Gastroesophageal sphincter (tissue), 4 donors: Measurements from ENCODE around the gene CTSW. TPM values are rescaled to one million over a fixed set of nuclear protein-coding genes. Genes with fewer than 3 reads are reported as not detected.

Source experiments
- ATAC-seq: fragments of 150-250 bp; one replicate; pipeline ENCODE4 v1.9.1; 2016; ENCODE audit warnings: mild to moderate bottlenecking, moderate library complexity
- H3K27ac ChIP-seq, 4 donors: fragments of 200-600 bp; sonication (generic) in 3 of 4; 1 replicate in 3 of 4; 2 replicates in 1 of 4; pipeline ENCODE4 v1.5.1; 2016 to 2019
- H3K27me3 ChIP-seq: fragments of 200-600 bp; sonication (generic); one replicate; pipeline ENCODE4 v1.5.1; 2019
- H3K36me3 ChIP-seq, 2 donors: fragments of 200-600 bp; sonication (generic); one replicate each; pipeline ENCODE4 v1.5.1; 2019; ENCODE audit warnings: control low read depth in 1 of 2
- H3K4me1 ChIP-seq, 3 donors: fragments of 200-600 bp; sonication (generic); 1 replicate in 2 of 3; 2 replicates in 1 of 3; pipeline ENCODE4 v1.5.1; 2016 to 2019; ENCODE audit warnings: control low read depth in 2 of 3
- H3K4me3 ChIP-seq, 2 donors: fragments of 200-600 bp; sonication (generic); one replicate each; pipeline ENCODE4 v1.5.1; 2019; ENCODE audit warnings: mild to moderate bottlenecking in 1 of 2, moderate library complexity in 1 of 2
- H3K9me3 ChIP-seq, 3 donors: fragments of 200-600 bp; sonication (generic); one replicate each; pipeline ENCODE4 v1.5.1; 2017 to 2019; ENCODE audit warnings: control low read depth in 2 of 3
- CTCF ChIP-seq, 4 experiments: fragments of 200-600 bp in 2 of 4; fragments of 450-650 bp in 2 of 4; sonication (generic) in 1 of 4; IDR thresholded peaks; one replicate each; pipeline ENCODE4 v1.5.1; 2017 to 2019; ENCODE audit warnings: antibody characterized with exemption in 4 of 4, mild to moderate bottlenecking in 2 of 4, moderate library complexity in 2 of 4
- EP300 ChIP-seq: sonication (generic); formaldehyde crosslinking; IDR thresholded peaks from one replicate; pipeline ENCODE4 v1.6.1; 2017; ENCODE audit warnings: antibody characterized with exemption, mild to moderate bottlenecking
- POLR2A ChIP-seq, 2 donors: fragments of 450-650 bp; IDR thresholded peaks; one replicate each; pipeline ENCODE4 v1.6.1; 2017; ENCODE audit warnings: antibody characterized with exemption in 2 of 2, mild to moderate bottlenecking in 2 of 2, moderate library complexity in 1 of 2
- POLR2AphosphoS5 ChIP-seq: sonication (generic); formaldehyde crosslinking; IDR thresholded peaks from one replicate; pipeline ENCODE4 v1.6.1; 2017; ENCODE audit warnings: antibody characterized with exemption
- WGBS, 2 donors: methylation state at CpG; one replicate each; pipeline ENCODE4 v1.1.5; 2018; ENCODE audit warnings: low coverage in 1 of 2; 5-methylcytosine and 5-hydroxymethylcytosine counted together
- total RNA-seq, 4 donors: library from RNA; depleted of rRNA; stranded (reverse); fragments of >200 nt; gene quantifications; one replicate each; pipeline ENCODE4 v1.1.0, GENCODE V29; 2016

Gene CTSW
- total RNA-seq, 4 donors from 2014 or later = 0.52 to 3.6 (median 0.94) TPM; not detected in 1

- no peaks in the 10 kb centered on the region for H3K27me3 ChIP-seq
- peak overlapping the region; percentile 88 to 99 for H3K4me3 ChIP-seq
- no peaks in the 10 kb centered on the region for H3K9me3 ChIP-seq
- H3K27ac ChIP-seq = peak overlapping the region in 3 of 4 donors; percentile 94 to 98 (median 97)
- 60 to 64% methylated on average over 1 to 8 of the region's 15 CpGs for WGBS, 2 donors
- TF ChIP-seq EP300 (no peak), CTCF (IDR thresholded peaks at IDR 0.05) (no peak), POLR2A (IDR thresholded peaks at IDR 0.05) (no peak), POLR2AphosphoS5 (no peak)
- peaks cover 0 to 46% (median 37%) of the 10 kb centered on the region in 3 donors for H3K4me1 ChIP-seq
- ATAC-seq = no peak
- peaks cover 0 to 42% of the 10 kb centered on the region in 2 donors for H3K36me3 ChIP-seq
Measured at GRCh38 chr11:65920372-65920802, 40.8 kb downstream of the CTSW start.

DNA sequence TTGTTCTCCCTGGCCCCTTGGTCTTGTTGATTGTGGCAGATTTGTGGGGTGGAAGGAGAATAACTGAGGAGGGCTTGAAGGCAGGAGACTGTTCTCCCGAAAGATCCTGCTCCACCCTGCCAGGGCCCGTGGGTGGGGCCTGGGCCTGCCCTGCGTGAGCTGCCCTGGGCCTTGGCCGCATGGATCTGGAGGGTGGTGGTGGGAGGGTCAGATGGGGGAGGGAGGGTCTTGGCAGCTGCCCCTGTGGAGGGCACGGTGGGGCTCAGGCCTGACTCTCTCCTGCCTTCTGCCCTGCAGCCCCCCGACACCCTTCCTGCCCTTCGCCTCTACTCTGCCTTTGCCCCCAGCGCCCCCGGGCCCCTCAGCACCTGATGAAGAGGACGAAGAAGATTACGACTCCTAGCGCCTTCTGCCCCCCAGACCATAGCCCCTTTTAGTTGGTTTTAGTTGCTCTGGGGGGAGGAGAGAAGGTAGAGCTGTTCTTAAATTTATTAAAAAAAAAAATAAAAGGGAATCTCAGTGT, 41.5 kb downstream of the CTSW start:
- Histone ChIP-seq H3K27me3 (no peaks in the 10 kb centered on the region), H3K27ac (peak overlapping the region in 1 of 4 donors; percentile 94), H3K4me1 (peaks cover 0 to 38% (median 31%) of the 10 kb centered on the region in 3 donors), H3K9me3 (no peaks in the 10 kb centered on the region), H3K36me3 (peaks cover 0 to 42% of the 10 kb centered on the region in 2 donors), H3K4me3 (peak overlapping the region in 1 of 2 donors; percentile 99)
- TF ChIP-seq EP300 = no peak
- TF ChIP-seq POLR2A (IDR thresholded peaks at IDR 0.05) = no peak
- TF ChIP-seq POLR2AphosphoS5 = no peak
- no peak for TF ChIP-seq CTCF (IDR thresholded peaks at IDR 0.05)
- no peak for ATAC-seq
- WGBS, 2 donors = 70% methylated on average over 2 of the region's 12 CpGs; no CpG with 5 or more reads in 1 of the 2 donors

- H3K4me3 ChIP-seq = no peak overlapping the region
- no peaks in the 10 kb centered on the region for H3K9me3 ChIP-seq
- peaks cover 0 to 40% of the 10 kb centered on the region in 2 donors for H3K36me3 ChIP-seq
Measured at GRCh38 chr11:65921876-65922275, 42.2 kb downstream of the CTSW start.

DNA sequence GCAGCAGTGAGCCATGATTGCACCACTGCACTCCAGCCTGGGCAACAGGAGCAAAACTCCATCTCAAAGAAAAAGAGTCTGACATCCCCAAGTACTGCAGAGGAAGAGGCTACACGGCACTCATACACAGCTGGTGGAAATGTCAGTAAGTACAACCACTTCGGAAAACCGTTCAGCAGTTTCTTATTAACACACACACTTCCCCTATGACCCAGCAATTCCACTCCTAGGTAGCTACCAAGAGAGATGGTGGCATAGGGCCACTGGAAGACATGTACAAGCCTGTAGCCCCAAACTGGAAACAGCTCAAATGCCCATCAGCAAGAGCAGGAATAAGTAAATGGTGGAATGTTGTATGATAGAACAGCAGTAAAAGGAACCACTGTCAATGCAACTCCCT, 42.9 kb downstream of the CTSW start:
- Histone ChIP-seq H3K4me3 (no peak overlapping the region), H3K27me3 (no peaks in the 10 kb centered on the region), H3K4me1 (peaks cover 0 to 24% (median 17%) of the 10 kb centered on the region in 3 donors), H3K9me3 (no peaks in the 10 kb centered on the region), H3K27ac (no peak overlapping the region), H3K36me3 (peaks cover 0 to 33% of the 10 kb centered on the region in 2 donors)
- no peak for ATAC-seq
- WGBS, 2 donors = 78% methylated on average over 3 of the region's 3 CpGs; no CpG with 5 or more reads in 1 of the 2 donors
- TF ChIP-seq CTCF (IDR thresholded peaks at IDR 0.05) = no peak
- TF ChIP-seq POLR2A (IDR thresholded peaks at IDR 0.05) = no peak
- TF ChIP-seq POLR2AphosphoS5 = no peak
- TF ChIP-seq EP300 = no peak

More at GRCh38 chr11:65921876-65922275, 42.2 kb downstream of the CTSW start:
- Histone ChIP-seq H3K27ac (no peak overlapping the region), H3K27me3 (no peaks in the 10 kb centered on the region), H3K4me1 (peaks cover 0 to 31% (median 24%) of the 10 kb centered on the region in 3 donors)
- no peak for ATAC-seq
- TF ChIP-seq POLR2A (IDR thresholded peaks at IDR 0.05) (no peak), POLR2AphosphoS5 (no peak), EP300 (no peak), CTCF (IDR thresholded peaks at IDR 0.05) (no peak)
- WGBS, 2 donors = 83 to 91% methylated on average over 4 to 7 of the region's 10 CpGs

DNA sequence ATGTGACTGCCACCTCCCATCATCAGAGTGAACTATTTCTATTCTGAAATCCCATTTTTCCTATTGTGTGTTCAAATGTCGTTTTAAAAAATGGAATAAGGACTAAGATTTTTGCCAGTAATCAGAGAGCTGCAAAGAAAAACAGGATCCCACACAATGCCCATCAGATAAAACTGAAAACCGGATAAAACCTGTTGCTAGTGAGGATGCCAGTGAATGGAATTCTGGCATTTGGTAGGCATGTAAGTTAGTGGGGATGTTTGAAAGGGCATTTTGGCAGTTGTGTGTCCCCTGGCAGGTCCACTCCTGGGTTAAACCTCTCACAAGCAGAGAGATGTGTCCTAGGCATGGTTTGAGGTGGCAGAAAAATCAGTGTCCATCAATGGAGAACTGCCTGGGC, 45.8 kb downstream of the CTSW start:
- WGBS, 2 donors = 42% methylated on average over 2 of the region's 2 CpGs; no CpG with 5 or more reads in 1 of the 2 donors
- no peak for ATAC-seq

More for the DNA sequence above, 45.8 kb downstream of the CTSW start:
- no peak for TF ChIP-seq POLR2AphosphoS5
- no peak for TF ChIP-seq EP300
- TF ChIP-seq CTCF (IDR thresholded peaks at IDR 0.05) = no peak
- H3K4me1 ChIP-seq = peaks cover 0 to 11% (median 8%) of the 10 kb centered on the region in 3 donors
- H3K36me3 ChIP-seq = peaks cover 0 to 33% of the 10 kb centered on the region in 2 donors
- no peak overlapping the region for H3K4me3 ChIP-seq
- H3K27ac ChIP-seq = no peak overlapping the region
- no peaks in the 10 kb centered on the region for H3K9me3 ChIP-seq
- no peaks in the 10 kb centered on the region for H3K27me3 ChIP-seq
